Measurements from ENCODE around the gene COL8A1.

Gene COL8A1

DNA sequence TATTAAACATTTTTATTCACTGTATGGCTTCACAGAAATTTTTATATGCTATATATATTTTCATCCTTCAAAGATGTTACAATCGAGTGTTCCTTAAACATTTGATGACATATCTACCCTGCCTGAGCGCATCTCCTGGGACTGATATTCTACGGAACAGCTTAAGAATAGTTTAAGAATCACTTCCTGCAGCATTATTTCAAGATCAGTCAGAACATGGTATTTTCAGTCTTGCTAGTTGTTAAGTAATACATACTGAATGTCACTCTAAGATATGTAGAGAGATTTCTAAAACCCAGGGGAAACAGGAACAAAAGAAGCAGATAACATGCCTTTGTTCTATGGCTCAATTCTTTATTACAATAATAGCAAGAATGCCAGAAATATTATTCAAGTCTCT, 8.7 kb downstream of the COL8A1 start:
- no peak for DNase-seq
- H3K4me1 ChIP-seq (ENCODE audit: control insufficient read depth, insufficient read depth, low read length, poor library complexity, severe bottlenecking): no peaks in the 10 kb centered on the region
- H3K36me3 ChIP-seq (ENCODE audit: control insufficient read depth, insufficient read depth, low read length): no peaks in the 10 kb centered on the region
- H3K9me3 ChIP-seq (ENCODE audit: control insufficient read depth, low read length): no peaks in the 10 kb centered on the region
- H3K4me3 ChIP-seq (ENCODE audit: insufficient read depth, low read depth, low read length, poor library complexity, severe bottlenecking): no peak overlapping the region
- H3K27ac ChIP-seq (ENCODE audit: insufficient read depth, low read length, poor library complexity, severe bottlenecking): no peak overlapping the region
- H3K27me3 ChIP-seq (replicated peaks; ENCODE audit: control insufficient read depth, insufficient read depth, low read length, poor library complexity, severe bottlenecking): no peaks in the 10 kb centered on the region

DNA sequence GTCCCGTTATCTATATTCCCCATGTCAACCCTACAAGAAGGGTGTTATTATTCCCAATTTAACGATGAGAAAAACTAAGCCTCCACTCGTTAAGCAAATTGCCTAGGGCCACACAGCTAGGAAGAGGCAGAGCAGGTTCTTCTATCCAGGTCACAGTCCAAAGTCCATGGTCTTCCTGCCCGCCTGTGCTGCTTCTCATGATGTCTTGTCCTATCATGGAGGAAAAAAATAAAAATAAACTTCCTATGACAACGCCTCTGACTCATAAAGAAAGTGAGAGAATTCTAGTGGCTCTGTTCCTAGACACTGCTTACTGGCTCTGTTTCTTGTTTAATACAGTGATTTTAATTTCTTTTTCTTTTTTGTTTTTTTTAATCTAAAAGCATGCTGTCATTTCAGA, 9.7 kb downstream of the COL8A1 start:
- Histone ChIP-seq H3K36me3 (ENCODE audit: control insufficient read depth, insufficient read depth, low read length) (no peaks in the 10 kb centered on the region), H3K9me3 (ENCODE audit: control insufficient read depth, low read length) (no peaks in the 10 kb centered on the region), H3K27me3 (replicated peaks; ENCODE audit: control insufficient read depth, insufficient read depth, low read length, poor library complexity, severe bottlenecking) (no peaks in the 10 kb centered on the region), H3K27ac (ENCODE audit: insufficient read depth, low read length, poor library complexity, severe bottlenecking) (no peak overlapping the region), H3K4me1 (ENCODE audit: control insufficient read depth, insufficient read depth, low read length, poor library complexity, severe bottlenecking) (no peaks in the 10 kb centered on the region), H3K4me3 (ENCODE audit: insufficient read depth, low read depth, low read length, poor library complexity, severe bottlenecking) (no peak overlapping the region)
- DNase-seq: no peak

DNA sequence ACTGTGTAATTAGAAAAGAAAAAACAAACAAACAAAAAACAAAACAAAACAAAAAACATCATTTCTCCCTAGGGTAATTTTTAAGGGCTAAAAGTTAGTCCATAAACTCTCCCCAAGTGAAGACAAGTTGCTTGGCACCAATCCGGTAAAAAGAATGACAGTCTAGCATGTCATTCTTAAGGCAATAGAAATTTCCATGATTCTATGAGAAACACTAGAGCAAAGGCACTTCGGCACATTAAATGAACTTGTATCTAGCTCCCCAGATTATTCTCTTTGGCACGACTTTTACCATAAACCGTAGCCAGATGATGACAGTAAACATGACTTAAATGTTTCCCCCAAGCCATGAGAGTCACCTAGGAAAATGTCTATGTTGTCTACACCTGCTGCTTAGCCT, 10.1 kb downstream of the COL8A1 start:
- no peak overlapping the region for H3K27ac ChIP-seq (ENCODE audit: insufficient read depth, low read length, poor library complexity, severe bottlenecking)
- no peak for DNase-seq
- no peaks in the 10 kb centered on the region for H3K27me3 ChIP-seq (replicated peaks; ENCODE audit: control insufficient read depth, insufficient read depth, low read length, poor library complexity, severe bottlenecking)
- no peak overlapping the region for H3K4me3 ChIP-seq (ENCODE audit: insufficient read depth, low read depth, low read length, poor library complexity, severe bottlenecking)
- H3K36me3 ChIP-seq (ENCODE audit: control insufficient read depth, insufficient read depth, low read length): no peaks in the 10 kb centered on the region
- no peaks in the 10 kb centered on the region for H3K4me1 ChIP-seq (ENCODE audit: control insufficient read depth, insufficient read depth, low read length, poor library complexity, severe bottlenecking)
- no peaks in the 10 kb centered on the region for H3K9me3 ChIP-seq (ENCODE audit: control insufficient read depth, low read length)

DNA sequence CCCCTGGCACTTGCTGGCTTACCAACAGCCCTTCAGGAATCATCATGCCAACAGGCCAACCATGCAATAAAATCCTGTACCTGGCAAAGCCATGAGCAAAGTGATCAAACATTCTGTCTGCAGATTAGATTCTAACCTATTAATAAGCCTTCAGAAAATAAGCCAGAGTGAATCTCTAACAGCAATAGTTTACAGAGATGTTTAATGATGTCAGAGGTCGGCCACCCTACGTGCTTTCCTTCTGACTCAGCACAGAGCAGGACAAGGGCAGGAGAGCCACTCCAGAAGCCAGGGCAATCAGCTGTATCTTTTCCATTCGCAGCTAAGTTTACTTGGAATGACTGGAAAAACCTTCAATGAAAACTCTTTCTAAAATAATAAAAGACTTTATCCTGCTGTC, 13.1 kb downstream of the COL8A1 start:
- Histone ChIP-seq H3K4me3 (ENCODE audit: insufficient read depth, low read depth, low read length, poor library complexity, severe bottlenecking) (no peak overlapping the region), H3K27me3 (replicated peaks; ENCODE audit: control insufficient read depth, insufficient read depth, low read length, poor library complexity, severe bottlenecking) (no peaks in the 10 kb centered on the region), H3K9me3 (ENCODE audit: control insufficient read depth, low read length) (no peaks in the 10 kb centered on the region), H3K36me3 (ENCODE audit: control insufficient read depth, insufficient read depth, low read length) (no peaks in the 10 kb centered on the region), H3K4me1 (ENCODE audit: control insufficient read depth, insufficient read depth, low read length, poor library complexity, severe bottlenecking) (no peaks in the 10 kb centered on the region), H3K27ac (ENCODE audit: insufficient read depth, low read length, poor library complexity, severe bottlenecking) (no peak overlapping the region)
- DNase-seq: no peak

DNA sequence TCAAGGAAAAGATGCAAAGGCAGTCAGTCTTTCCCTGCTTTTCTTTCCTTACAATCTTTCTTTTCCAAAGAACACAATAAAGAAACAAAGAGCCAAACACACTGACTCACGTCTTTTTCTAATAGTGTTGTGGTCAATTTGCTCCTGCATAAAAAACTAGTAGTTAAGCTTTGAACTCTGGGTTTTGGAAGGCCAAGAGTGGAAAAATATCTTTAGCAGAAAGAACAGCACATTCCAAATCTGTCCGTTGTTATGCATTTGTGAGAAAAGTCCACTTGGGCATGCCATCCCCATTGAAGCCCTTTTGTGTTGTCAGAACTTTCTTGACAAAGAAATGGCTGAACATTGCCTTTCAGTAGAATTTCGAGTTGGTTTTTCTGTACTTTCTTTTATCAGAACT, 18.2 kb downstream of the COL8A1 start:
- Histone ChIP-seq H3K36me3 (ENCODE audit: control insufficient read depth, insufficient read depth, low read length) (no peaks in the 10 kb centered on the region), H3K4me3 (ENCODE audit: insufficient read depth, low read depth, low read length, poor library complexity, severe bottlenecking) (no peak overlapping the region), H3K27me3 (replicated peaks; ENCODE audit: control insufficient read depth, insufficient read depth, low read length, poor library complexity, severe bottlenecking) (no peaks in the 10 kb centered on the region), H3K9me3 (ENCODE audit: control insufficient read depth, low read length) (no peaks in the 10 kb centered on the region), H3K27ac (ENCODE audit: insufficient read depth, low read length, poor library complexity, severe bottlenecking) (no peak overlapping the region), H3K4me1 (ENCODE audit: control insufficient read depth, insufficient read depth, low read length, poor library complexity, severe bottlenecking) (no peaks in the 10 kb centered on the region)
- no peak for DNase-seq

DNA sequence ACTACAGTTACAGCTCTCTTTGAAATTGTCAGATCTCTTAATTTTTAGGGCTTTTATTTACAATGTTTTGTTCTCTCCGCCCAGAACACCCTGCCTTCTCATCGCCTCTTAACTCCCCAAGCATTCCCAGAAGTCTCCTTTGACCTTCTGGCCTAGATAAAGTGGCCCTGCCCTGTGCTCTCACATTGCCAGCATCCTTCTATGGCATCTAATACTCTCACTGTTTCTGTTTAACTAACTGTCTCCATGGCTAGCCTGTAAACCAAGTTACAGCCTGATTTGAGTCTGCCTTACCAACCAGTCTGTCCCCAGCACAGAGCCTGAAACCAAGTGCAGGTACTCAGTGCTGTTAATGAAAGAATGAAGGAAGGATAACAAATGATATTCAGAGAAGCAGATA, 19.9 kb downstream of the COL8A1 start:
- DNase-seq: no peak
- H3K27ac ChIP-seq (ENCODE audit: insufficient read depth, low read length, poor library complexity, severe bottlenecking): no peak overlapping the region
- no peaks in the 10 kb centered on the region for H3K4me1 ChIP-seq (ENCODE audit: control insufficient read depth, insufficient read depth, low read length, poor library complexity, severe bottlenecking)
- H3K9me3 ChIP-seq (ENCODE audit: control insufficient read depth, low read length): no peaks in the 10 kb centered on the region
- no peaks in the 10 kb centered on the region for H3K36me3 ChIP-seq (ENCODE audit: control insufficient read depth, insufficient read depth, low read length)
- H3K4me3 ChIP-seq (ENCODE audit: insufficient read depth, low read depth, low read length, poor library complexity, severe bottlenecking): no peak overlapping the region
- no peaks in the 10 kb centered on the region for H3K27me3 ChIP-seq (replicated peaks; ENCODE audit: control insufficient read depth, insufficient read depth, low read length, poor library complexity, severe bottlenecking)

GRCh38 chr3:99659032-99659431, 20.6 kb downstream of the COL8A1 start:
- H3K4me3 ChIP-seq (ENCODE audit: insufficient read depth, low read depth, low read length, poor library complexity, severe bottlenecking): no peak overlapping the region
- no peaks in the 10 kb centered on the region for H3K4me1 ChIP-seq (ENCODE audit: control insufficient read depth, insufficient read depth, low read length, poor library complexity, severe bottlenecking)
- H3K27ac ChIP-seq (ENCODE audit: insufficient read depth, low read length, poor library complexity, severe bottlenecking): no peak overlapping the region
- H3K9me3 ChIP-seq (ENCODE audit: control insufficient read depth, low read length): no peaks in the 10 kb centered on the region
- DNase-seq: no peak
- no peaks in the 10 kb centered on the region for H3K36me3 ChIP-seq (ENCODE audit: control insufficient read depth, insufficient read depth, low read length)
- no peaks in the 10 kb centered on the region for H3K27me3 ChIP-seq (replicated peaks; ENCODE audit: control insufficient read depth, insufficient read depth, low read length, poor library complexity, severe bottlenecking)

DNA sequence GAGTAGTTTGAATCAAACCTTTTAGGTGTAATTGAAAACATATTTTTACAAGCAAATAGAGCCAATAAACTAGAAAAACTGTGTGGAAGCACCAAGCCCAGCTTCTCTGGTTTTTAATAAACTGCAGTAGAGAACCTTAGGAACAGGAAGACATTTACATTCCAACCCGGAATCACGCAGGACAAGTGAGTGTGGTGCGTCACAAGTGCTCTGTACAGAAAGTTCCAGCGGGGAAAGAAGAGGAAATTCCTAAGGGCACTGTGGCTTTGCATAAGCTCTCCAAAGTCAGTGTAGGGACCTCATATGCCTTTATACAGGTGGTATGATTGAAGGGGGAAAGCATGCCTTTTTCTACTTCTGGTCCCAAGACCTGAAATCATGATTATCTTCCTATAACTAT, 21.6 kb downstream of the COL8A1 start:
- Histone ChIP-seq H3K27ac (ENCODE audit: insufficient read depth, low read length, poor library complexity, severe bottlenecking) (no peak overlapping the region), H3K27me3 (replicated peaks; ENCODE audit: control insufficient read depth, insufficient read depth, low read length, poor library complexity, severe bottlenecking) (no peaks in the 10 kb centered on the region), H3K4me1 (ENCODE audit: control insufficient read depth, insufficient read depth, low read length, poor library complexity, severe bottlenecking) (no peaks in the 10 kb centered on the region), H3K36me3 (ENCODE audit: control insufficient read depth, insufficient read depth, low read length) (no peaks in the 10 kb centered on the region), H3K4me3 (ENCODE audit: insufficient read depth, low read depth, low read length, poor library complexity, severe bottlenecking) (no peak overlapping the region), H3K9me3 (ENCODE audit: control insufficient read depth, low read length) (no peaks in the 10 kb centered on the region)
- DNase-seq: no peak

DNA sequence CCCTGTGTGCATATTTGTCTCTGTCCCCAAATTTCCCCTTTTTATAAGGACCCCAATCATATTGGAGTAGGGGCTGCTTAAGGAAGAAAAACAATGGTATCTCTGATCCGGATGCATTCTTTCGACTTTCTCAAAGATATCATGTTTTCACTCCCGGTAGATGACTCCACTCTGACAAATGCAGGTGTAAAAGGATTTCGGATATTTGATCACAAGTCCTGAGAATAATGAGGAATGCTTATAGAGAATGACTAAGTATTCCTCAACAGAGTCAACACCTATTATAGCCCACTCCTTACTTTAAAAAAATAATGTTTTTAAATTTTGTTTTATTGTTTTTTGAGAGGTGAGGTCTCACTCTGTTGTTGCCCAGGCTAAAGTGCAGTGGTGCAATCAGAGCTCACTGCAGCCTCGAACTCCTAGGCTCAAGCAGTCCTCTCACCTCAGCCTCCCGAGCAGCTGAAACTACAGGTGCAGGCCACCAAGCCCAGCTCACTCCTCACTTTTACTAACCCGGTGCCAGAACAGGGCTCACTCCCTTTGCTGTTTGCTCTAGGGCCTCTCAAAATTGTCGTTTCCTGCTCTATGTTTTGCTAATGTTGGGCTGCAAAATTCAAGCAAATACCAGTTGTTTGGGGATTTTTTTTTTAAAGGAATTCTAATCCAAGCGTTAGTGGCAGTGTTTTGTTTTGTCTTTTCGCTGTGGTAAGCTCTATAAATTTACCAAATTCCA, 24.6 kb downstream of the COL8A1 start:
- Histone ChIP-seq H3K9me3 (ENCODE audit: control insufficient read depth, low read length) (no peaks in the 10 kb centered on the region), H3K27ac (ENCODE audit: insufficient read depth, low read length, poor library complexity, severe bottlenecking) (no peak overlapping the region), H3K4me1 (ENCODE audit: control insufficient read depth, insufficient read depth, low read length, poor library complexity, severe bottlenecking) (no peaks in the 10 kb centered on the region), H3K4me3 (ENCODE audit: insufficient read depth, low read depth, low read length, poor library complexity, severe bottlenecking) (no peak overlapping the region), H3K36me3 (ENCODE audit: control insufficient read depth, insufficient read depth, low read length) (no peaks in the 10 kb centered on the region), H3K27me3 (replicated peaks; ENCODE audit: control insufficient read depth, insufficient read depth, low read length, poor library complexity, severe bottlenecking) (no peaks in the 10 kb centered on the region)
- no peak for DNase-seq

- Histone ChIP-seq H3K27me3 (replicated peaks; ENCODE audit: control insufficient read depth, insufficient read depth, low read length, poor library complexity, severe bottlenecking) (no peaks in the 10 kb centered on the region), H3K36me3 (ENCODE audit: control insufficient read depth, insufficient read depth, low read length) (no peaks in the 10 kb centered on the region), H3K27ac (ENCODE audit: insufficient read depth, low read length, poor library complexity, severe bottlenecking) (no peak overlapping the region), H3K4me3 (ENCODE audit: insufficient read depth, low read depth, low read length, poor library complexity, severe bottlenecking) (no peak overlapping the region), H3K4me1 (ENCODE audit: control insufficient read depth, insufficient read depth, low read length, poor library complexity, severe bottlenecking) (no peaks in the 10 kb centered on the region), H3K9me3 (ENCODE audit: control insufficient read depth, low read length) (no peaks in the 10 kb centered on the region)
- no peak for DNase-seq
Observed at GRCh38 chr3:99663977-99664376, 25.6 kb downstream of the COL8A1 start.
